NCI-H2227 (cell line): ENCODE measurements around the gene ZYX.
"Not testable (repeated sequence)": the region's sequence is repeated elsewhere in the genome, so short reads cannot be mapped to it uniquely, and the experiment has no call there.

Source experiments
- DNase-seq: peaks from one replicate; lab custom pipeline; 2025; ENCODE audit not compliant: unreplicated experiment; lab: John Stamatoyannopoulos, UW

The ZYX gene

GRCh38 chr7:143416565-143417149 lies 35.5 kb downstream of the ZYX start:
- peak; percentile 70 for DNase-seq

- DNase-seq: no peak
These were observed 36.7 kb downstream of the ZYX start for GRCh38 chr7:143417734-143418383.

- DNase-seq: no peak
These were observed 37.7 kb downstream of the ZYX start for GRCh38 chr7:143418681-143419458.

- DNase-seq: no peak
These were observed 38.7 kb downstream of the ZYX start for GRCh38 chr7:143419880-143420279.

GRCh38 chr7:143420624-143421023 lies 39.5 kb downstream of the ZYX start:
- DNase-seq: not testable (repeated sequence)

- no peak for DNase-seq
These were observed 40.9 kb downstream of the ZYX start for GRCh38 chr7:143422033-143422432.

- DNase-seq: not testable (repeated sequence)
These were observed 43.3 kb downstream of the ZYX start for GRCh38 chr7:143424476-143424875.

- DNase-seq: no peak
These were observed 45.5 kb downstream of the ZYX start for GRCh38 chr7:143426479-143427142.

- DNase-seq: no peak
These were observed 48.9 kb downstream of the ZYX start for GRCh38 chr7:143429770-143430698.

- no peak for DNase-seq
These were observed 50.0 kb downstream of the ZYX start for GRCh38 chr7:143431109-143431508.

- no peak for DNase-seq
These were observed 52.6 kb downstream of the ZYX start for GRCh38 chr7:143433759-143434158.

GRCh38 chr7:143434660-143435059 lies 53.5 kb downstream of the ZYX start:
- no peak for DNase-seq

- no peak for DNase-seq
These were observed 54.1 kb downstream of the ZYX start for GRCh38 chr7:143435266-143435665.

- no peak for DNase-seq
These were observed 55.3 kb downstream of the ZYX start for GRCh38 chr7:143436325-143436946.

- no peak for DNase-seq
These were observed 56.4 kb downstream of the ZYX start for GRCh38 chr7:143437578-143437977.

GRCh38 chr7:143439866-143440265 lies 58.7 kb downstream of the ZYX start:
- DNase-seq: no peak
